ENCODE data around the gene ADAMTSL1. TPM values are rescaled to one million over a fixed set of nuclear protein-coding genes. Genes with fewer than 3 reads are reported as not detected.

ADAMTSL1 gene
- total RNA-seq, 4 donors from 2014 or later: 21.3 to 138 (median 125) TPM

- Histone ChIP-seq H3K27me3 (no peaks in the 10 kb centered on the region), H3K27ac (no peak overlapping the region), H3K4me3 (no peak overlapping the region), H3K9me3 (no peaks in the 10 kb centered on the region), H3K36me3 (peaks cover 0 to 23% of the 10 kb centered on the region in 2 donors), H3K4me1 (peaks cover 0 to 10% (median 0%) of the 10 kb centered on the region in 3 donors)
- TF ChIP-seq CTCF (IDR thresholded peaks at IDR 0.05) (no peak), EP300 (IDR thresholded peaks at IDR 0.05) (no peak), POLR2A (IDR thresholded peaks at IDR 0.05) (no peak), POLR2AphosphoS5 (IDR thresholded peaks at IDR 0.05) (no peak)
- no peak for ATAC-seq
- 69 to 80% methylated on average over 1 to 2 of the region's 2 CpGs for WGBS, 2 donors (ENCODE audit: low coverage in 1 of 2)
Observed at GRCh38 chr9:18799428-18799827, 325.5 kb downstream of the ADAMTSL1 start.

- H3K36me3 ChIP-seq: peaks cover 0 to 18% of the 10 kb centered on the region in 2 donors
- H3K9me3 ChIP-seq: no peaks in the 10 kb centered on the region
- 95 to 98% methylated on average over 4 of the region's 4 CpGs for WGBS, 2 donors (ENCODE audit: low coverage in 1 of 2)
- H3K27ac ChIP-seq: no peak overlapping the region
- no peak overlapping the region for H3K4me3 ChIP-seq
- ATAC-seq: no peak
- H3K27me3 ChIP-seq: no peaks in the 10 kb centered on the region
- no peak for TF ChIP-seq CTCF (IDR thresholded peaks at IDR 0.05)
- no peak for TF ChIP-seq POLR2AphosphoS5 (IDR thresholded peaks at IDR 0.05)
- no peak for TF ChIP-seq POLR2A (IDR thresholded peaks at IDR 0.05)
- TF ChIP-seq EP300 (IDR thresholded peaks at IDR 0.05): no peak
- H3K4me1 ChIP-seq: peaks cover 0 to 11% (median 0%) of the 10 kb centered on the region in 3 donors
Observed at GRCh38 chr9:18800579-18800978, 326.6 kb downstream of the ADAMTSL1 start.

GRCh38 chr9:18805386-18805785 is 331.4 kb downstream of the ADAMTSL1 start:
- no peak for ATAC-seq
- Histone ChIP-seq H3K27ac (no peak overlapping the region), H3K9me3 (no peaks in the 10 kb centered on the region), H3K4me3 (no peak overlapping the region), H3K4me1 (peaks cover 0 to 15% (median 0%) of the 10 kb centered on the region in 3 donors), H3K27me3 (no peaks in the 10 kb centered on the region), H3K36me3 (no peaks in the 10 kb centered on the region)
- 88 to 96% methylated on average over 4 to 5 of the region's 5 CpGs for WGBS, 2 donors (ENCODE audit: low coverage in 1 of 2)
- no peak for TF ChIP-seq EP300 (IDR thresholded peaks at IDR 0.05)
- TF ChIP-seq POLR2AphosphoS5 (IDR thresholded peaks at IDR 0.05): no peak
- no peak for TF ChIP-seq CTCF (IDR thresholded peaks at IDR 0.05)
- TF ChIP-seq POLR2A (IDR thresholded peaks at IDR 0.05): no peak

- Histone ChIP-seq H3K4me3 (no peak overlapping the region), H3K36me3 (peaks cover 0 to 4% of the 10 kb centered on the region in 2 donors), H3K27me3 (no peaks in the 10 kb centered on the region), H3K4me1 (peaks cover 0 to 15% (median 0%) of the 10 kb centered on the region in 3 donors), H3K27ac (no peak overlapping the region), H3K9me3 (no peaks in the 10 kb centered on the region)
- no peak for ATAC-seq
- WGBS, 2 donors (ENCODE audit: low coverage in 1 of 2): 64% methylated on average over 6 of the region's 6 CpGs
- TF ChIP-seq POLR2A (IDR thresholded peaks at IDR 0.05) (no peak), CTCF (IDR thresholded peaks at IDR 0.05) (no peak), EP300 (IDR thresholded peaks at IDR 0.05) (no peak), POLR2AphosphoS5 (IDR thresholded peaks at IDR 0.05) (no peak)
Observed at GRCh38 chr9:18806232-18807080, 332.5 kb downstream of the ADAMTSL1 start.

- no peak for ATAC-seq
- TF ChIP-seq POLR2AphosphoS5 (IDR thresholded peaks at IDR 0.05) (no peak), EP300 (IDR thresholded peaks at IDR 0.05) (no peak), CTCF (IDR thresholded peaks at IDR 0.05) (no peak), POLR2A (IDR thresholded peaks at IDR 0.05) (no peak)
- 88 to 100% methylated on average over 1 of the region's 1 CpG for WGBS, 2 donors (ENCODE audit: low coverage in 1 of 2)
Observed at GRCh38 chr9:18810581-18810980, 336.6 kb downstream of the ADAMTSL1 start.

More at GRCh38 chr9:18810581-18810980, 336.6 kb downstream of the ADAMTSL1 start:
- H3K36me3 ChIP-seq: peaks cover 0 to 4% of the 10 kb centered on the region in 2 donors
- peaks cover 0 to 7% (median 0%) of the 10 kb centered on the region in 3 donors for H3K4me1 ChIP-seq
- no peak overlapping the region for H3K4me3 ChIP-seq
- H3K27ac ChIP-seq: no peak overlapping the region
- H3K27me3 ChIP-seq: no peaks in the 10 kb centered on the region
- peaks cover 0 to 10% (median 0%) of the 10 kb centered on the region in 3 donors for H3K9me3 ChIP-seq
